Stimulated activated CD4-positive, alpha-beta T cell treated with anti-CD3 and anti-CD28 coated beads, TNF-alpha, amount 100 ng/mL, for 24 hours (primary cell): Measurements from ENCODE around the gene GNAT1.
"Not testable (repeated sequence)": the region's sequence is repeated elsewhere in the genome, so short reads cannot be mapped to it uniquely, and the experiment has no call there.

Experiments
- DNase-seq, 3 experiments: peaks; one replicate each; pipeline ENCODE4 v3.0.0-alpha.2; 2020; ENCODE audit warnings: low read depth in 3 of 3

GNAT1 gene

GRCh38 chr3:50220109-50220508 is 28.7 kb downstream of the GNAT1 start:
- DNase-seq: no peak

GRCh38 chr3:50221051-50221410 is 29.6 kb downstream of the GNAT1 start:
- no peak for DNase-seq

- no peak for DNase-seq
Observed at GRCh38 chr3:50221411-50222168, 30.2 kb downstream of the GNAT1 start.

GRCh38 chr3:50222169-50222528 is 30.7 kb downstream of the GNAT1 start:
- DNase-seq: no peak

- DNase-seq: no peak
Observed at GRCh38 chr3:50224639-50225038, 33.2 kb downstream of the GNAT1 start.

- peak in 1 of 3 experiments; percentile 30 for DNase-seq
Observed at GRCh38 chr3:50226888-50227389, 35.5 kb downstream of the GNAT1 start.

- DNase-seq: peak; percentile 78 to 89 (median 82)
Observed at GRCh38 chr3:50227390-50228183, 36.2 kb downstream of the GNAT1 start.

- not testable (repeated sequence) for DNase-seq
Observed at GRCh38 chr3:50228184-50228763, 36.9 kb downstream of the GNAT1 start.

GRCh38 chr3:50229490-50229889 is 38.1 kb downstream of the GNAT1 start:
- DNase-seq: no peak

GRCh38 chr3:50230104-50230793 is 38.8 kb downstream of the GNAT1 start:
- no peak for DNase-seq

GRCh38 chr3:50230794-50231125 is 39.4 kb downstream of the GNAT1 start:
- no peak for DNase-seq

GRCh38 chr3:50231581-50231980 is 40.2 kb downstream of the GNAT1 start:
- no peak for DNase-seq

- no peak for DNase-seq
Observed at GRCh38 chr3:50232303-50232702, 40.9 kb downstream of the GNAT1 start.

- no peak for DNase-seq
Observed at GRCh38 chr3:50233176-50233575, 41.8 kb downstream of the GNAT1 start.

GRCh38 chr3:50235716-50236483 is 44.5 kb downstream of the GNAT1 start, which contains the start of gene GNAI2:
GNAI2 (plus strand) TSS chr3:50236204; CDS start chr3:50236336, 132 bp downstream.
- peak; percentile 98 to 99 (median 99) for DNase-seq

- DNase-seq: no peak
Observed at GRCh38 chr3:50236484-50237132, 45.2 kb downstream of the GNAT1 start.

- DNase-seq: no peak
Observed at GRCh38 chr3:50237133-50237651, 45.8 kb downstream of the GNAT1 start.

- peak; percentile 71 to 89 (median 73) for DNase-seq
Observed at GRCh38 chr3:50237754-50238548, 46.5 kb downstream of the GNAT1 start.

GRCh38 chr3:50238549-50239026 is 47.2 kb downstream of the GNAT1 start:
- DNase-seq: no peak
